ENCODE data around the gene NOL3. TPM values are rescaled to one million over a fixed set of nuclear protein-coding genes. Genes with fewer than 3 reads are reported as not detected.

Gene NOL3
- total RNA-seq, 4 donors from 2014 or later = 17.1 to 60.4 (median 41.3) TPM

DNA sequence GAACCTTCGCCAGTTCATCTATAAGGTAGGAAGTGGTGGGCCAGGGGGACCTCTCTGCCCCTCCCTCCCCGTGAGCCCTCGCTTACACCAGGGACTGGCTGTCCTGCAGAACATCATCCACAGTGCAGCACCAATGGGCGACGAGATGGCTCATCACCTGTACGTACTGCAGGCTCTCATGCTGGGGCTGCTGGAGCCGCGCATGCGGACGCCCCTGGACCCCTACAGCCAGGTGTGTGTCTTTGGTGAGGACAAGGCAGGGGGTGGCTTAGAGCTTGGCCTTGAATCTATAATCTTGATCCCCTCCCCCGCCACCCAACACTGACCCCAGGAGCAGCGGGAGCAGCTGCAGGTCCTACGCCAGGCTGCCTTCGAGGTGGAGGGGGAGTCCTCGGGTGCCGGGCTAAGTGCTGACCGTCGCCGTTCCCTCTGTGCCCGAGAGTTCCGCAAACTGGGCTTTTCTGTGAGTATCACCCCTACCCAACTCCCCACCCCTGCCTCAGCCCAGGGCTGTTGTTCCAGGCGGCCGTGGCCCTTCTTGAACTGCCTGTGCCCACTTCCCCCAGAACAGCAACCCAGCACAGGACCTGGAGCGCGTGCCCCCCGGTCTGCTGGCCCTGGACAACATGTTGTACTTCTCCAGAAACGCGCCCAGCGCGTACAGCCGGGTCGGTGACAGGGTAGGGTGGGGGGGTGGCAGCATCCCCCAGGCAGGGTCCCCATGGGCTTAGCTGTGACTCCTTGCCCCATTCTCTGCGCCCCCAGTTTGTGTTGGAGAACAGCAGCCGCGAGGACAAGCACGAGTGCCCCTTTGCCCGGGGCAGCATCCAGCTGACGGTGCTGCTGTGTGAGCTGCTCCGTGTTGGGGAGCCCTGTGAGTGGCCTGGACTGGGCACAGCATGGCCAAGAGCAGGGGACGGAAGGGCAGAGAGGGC lies 31.3 kb downstream of the NOL3 start:
- ATAC-seq (ENCODE audit: low FRiP score) (no peak), DNase-seq (ENCODE audit: low spot score) (no peak)
- TF ChIP-seq, protein P1, sequence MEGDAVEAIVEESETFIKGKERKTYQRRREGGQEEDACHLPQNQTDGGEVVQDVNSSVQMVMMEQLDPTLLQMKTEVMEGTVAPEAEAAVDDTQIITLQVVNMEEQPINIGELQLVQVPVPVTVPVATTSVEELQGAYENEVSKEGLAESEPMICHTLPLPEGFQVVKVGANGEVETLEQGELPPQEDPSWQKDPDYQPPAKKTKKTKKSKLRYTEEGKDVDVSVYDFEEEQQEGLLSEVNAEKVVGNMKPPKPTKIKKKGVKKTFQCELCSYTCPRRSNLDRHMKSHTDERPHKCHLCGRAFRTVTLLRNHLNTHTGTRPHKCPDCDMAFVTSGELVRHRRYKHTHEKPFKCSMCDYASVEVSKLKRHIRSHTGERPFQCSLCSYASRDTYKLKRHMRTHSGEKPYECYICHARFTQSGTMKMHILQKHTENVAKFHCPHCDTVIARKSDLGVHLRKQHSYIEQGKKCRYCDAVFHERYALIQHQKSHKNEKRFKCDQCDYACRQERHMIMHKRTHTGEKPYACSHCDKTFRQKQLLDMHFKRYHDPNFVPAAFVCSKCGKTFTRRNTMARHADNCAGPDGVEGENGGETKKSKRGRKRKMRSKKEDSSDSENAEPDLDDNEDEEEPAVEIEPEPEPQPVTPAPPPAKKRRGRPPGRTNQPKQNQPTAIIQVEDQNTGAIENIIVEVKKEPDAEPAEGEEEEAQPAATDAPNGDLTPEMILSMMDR (IDR thresholded peaks at IDR 0.05) = no peak

DNA sequence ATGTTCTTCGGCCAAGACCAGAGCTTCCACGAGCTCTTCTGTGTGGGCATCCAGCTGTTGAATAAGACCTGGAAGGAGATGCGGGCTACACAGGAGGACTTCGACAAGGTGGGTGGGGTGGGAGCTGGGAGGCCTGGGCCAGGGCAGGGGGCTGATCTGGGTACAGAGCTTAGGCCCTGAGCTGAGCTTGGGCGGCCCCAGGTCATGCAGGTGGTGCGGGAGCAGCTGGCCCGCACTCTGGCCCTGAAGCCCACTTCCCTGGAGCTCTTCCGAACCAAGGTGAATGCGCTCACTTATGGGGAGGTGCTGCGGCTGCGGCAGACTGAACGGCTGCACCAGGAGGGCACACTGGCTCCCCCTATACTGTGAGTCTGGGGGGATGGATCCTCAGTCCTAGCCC lies 32.1 kb downstream of the NOL3 start:
- no peak for ATAC-seq (ENCODE audit: low FRiP score)
- TF ChIP-seq, protein P1 (IDR thresholded peaks at IDR 0.05) = no peak

DNA sequence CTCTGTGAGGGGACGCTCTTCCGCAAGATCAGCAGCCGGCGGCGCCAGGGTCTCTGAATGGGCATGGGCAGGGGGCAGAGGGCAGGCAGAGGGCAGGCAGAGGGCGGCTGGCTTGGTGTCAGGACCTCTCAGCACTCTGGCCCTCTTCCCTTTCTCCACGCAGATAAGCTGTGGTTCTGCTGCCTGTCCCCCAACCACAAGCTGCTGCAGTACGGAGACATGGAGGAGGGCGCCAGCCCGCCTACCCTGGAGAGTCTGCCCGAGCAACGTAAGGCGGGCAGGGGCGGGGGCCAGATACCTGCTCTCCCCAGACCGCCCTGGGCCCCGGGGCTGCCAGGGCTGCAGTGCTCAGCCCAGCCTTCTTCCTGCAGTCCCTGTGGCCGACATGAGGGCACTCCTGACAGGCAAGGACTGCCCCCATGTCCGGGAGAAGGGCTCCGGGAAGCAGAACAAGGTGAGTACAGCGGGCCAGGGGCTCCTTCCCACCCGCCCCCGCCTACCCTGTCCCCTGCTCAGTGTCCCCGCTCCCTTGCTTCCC lies 32.7 kb downstream of the NOL3 start:
- TF ChIP-seq, protein P1 (IDR thresholded peaks at IDR 0.05) = no peak
- no peak for ATAC-seq (ENCODE audit: low FRiP score)
- DNase-seq (ENCODE audit: low spot score) = no peak

More for the DNA sequence above, 32.1 kb downstream of the NOL3 start:
- no peak for DNase-seq (ENCODE audit: low spot score)

DNA sequence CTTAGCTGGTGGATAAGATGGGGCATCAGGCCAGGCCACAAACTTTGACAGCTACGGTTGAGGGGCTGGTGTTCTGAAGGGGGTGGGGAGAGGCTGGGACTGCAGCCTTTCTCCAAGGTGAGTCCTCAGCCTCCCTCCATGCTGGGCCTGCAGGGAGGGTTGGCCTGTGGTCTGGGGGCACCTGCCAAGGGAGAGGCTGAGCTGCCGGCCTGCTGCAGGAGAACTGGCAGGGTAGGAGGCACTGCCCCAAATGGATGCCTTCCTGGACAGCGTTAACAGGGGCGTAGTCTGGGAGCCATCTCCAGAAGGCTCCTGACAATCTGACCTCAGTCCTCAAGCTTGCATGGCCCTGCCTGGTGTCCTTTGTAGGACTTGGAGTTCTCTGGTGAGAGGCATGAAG lies 33.7 kb downstream of the NOL3 start:
- TF ChIP-seq, protein P1 (IDR thresholded peaks at IDR 0.05) = no peak
- DNase-seq (ENCODE audit: low spot score) = no peak
- ATAC-seq (ENCODE audit: low FRiP score) = no peak

DNA sequence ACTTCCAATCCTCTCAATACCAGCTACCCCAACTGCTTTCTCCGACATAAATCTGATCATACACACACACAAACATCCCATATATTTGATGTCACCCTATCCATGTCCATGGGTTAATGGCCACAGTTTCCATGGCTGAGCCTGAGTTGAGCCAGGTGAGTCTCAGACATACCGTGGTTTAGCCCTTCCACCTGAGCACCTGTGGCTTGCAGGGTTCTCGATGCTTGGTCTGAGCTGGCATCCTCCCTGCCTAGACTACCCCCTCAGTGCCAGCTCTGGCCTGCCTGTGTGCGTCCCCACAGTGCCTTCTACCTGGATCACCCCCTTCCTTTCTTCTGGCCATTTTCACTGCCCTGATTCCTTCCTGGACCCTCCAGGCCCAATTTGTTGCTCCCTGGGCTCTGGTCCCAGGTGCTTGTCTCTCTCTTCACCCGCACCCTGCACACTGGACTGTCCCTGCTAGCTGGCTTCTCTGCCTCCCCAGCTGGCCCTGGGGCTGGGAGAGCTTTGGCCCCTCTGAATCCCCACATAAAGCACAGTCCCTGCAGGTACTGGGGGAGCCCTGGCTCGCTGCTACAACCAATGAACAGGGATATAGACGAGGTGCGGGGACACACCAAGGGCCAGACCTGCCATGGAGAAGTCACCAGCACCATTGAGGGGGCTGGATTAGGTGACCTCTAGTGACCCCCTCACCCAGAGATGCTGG lies 35.9 kb downstream of the NOL3 start:
- DNase-seq (ENCODE audit: low spot score) (no peak), ATAC-seq (ENCODE audit: low FRiP score) (no peak)
- TF ChIP-seq, protein P1 (IDR thresholded peaks at IDR 0.05) = no peak

DNA sequence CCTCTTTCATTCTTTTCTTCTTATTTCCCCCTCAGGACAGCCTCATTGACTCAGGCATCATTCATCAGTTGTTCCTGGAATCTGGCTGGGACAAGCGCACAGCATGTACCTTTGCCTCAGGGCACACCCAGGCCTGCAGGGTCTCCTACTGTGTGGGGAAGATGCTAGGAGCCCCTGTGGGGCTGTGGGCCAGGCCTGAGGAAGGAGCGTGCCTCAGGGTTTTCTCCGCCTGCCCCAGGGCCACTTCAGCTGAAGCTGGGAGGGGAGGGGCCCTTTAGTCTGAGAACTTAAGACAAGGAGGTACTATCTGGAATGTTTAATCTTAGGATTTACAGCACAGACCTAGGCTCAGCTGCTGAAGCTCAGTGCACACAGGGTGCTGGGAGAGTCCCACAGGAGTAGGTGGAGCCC lies 36.5 kb downstream of the NOL3 start:
- no peak for DNase-seq (ENCODE audit: low spot score)
- TF ChIP-seq, protein P1 (IDR thresholded peaks at IDR 0.05) = no peak
- no peak for ATAC-seq (ENCODE audit: low FRiP score)

Data from omental fat pad (tissue), 4 donors.